AG09309 (cell line): Measurements from ENCODE around the gene HSPBAP1.
"Not testable (repeated sequence)": the region's sequence is repeated elsewhere in the genome, so short reads cannot be mapped to it uniquely, and the experiment has no call there.

Source experiments
- DNase-seq: peaks from one replicate; pipeline ENCODE4 v3.0.0-alpha.2; 2010; ENCODE audit warnings: low read depth
- H3K4me3 ChIP-seq: 2 replicates; pipeline ENCODE4 v1.5.1; 2011; ENCODE audit warnings: mild to moderate bottlenecking, low read depth, low read length, moderate library complexity; ENCODE audit not compliant: control insufficient read depth
- TF ChIP-seq, protein P1 (sequence below): IDR thresholded peaks from 2 replicates; pipeline ENCODE4 v1.5.1; 2011; ENCODE audit warnings: mild to moderate bottlenecking, low read depth, low read length, inconsistent platforms; ENCODE audit not compliant: insufficient read depth, control insufficient read depth; ENCODE audit errors: missing control alignments

HSPBAP1 gene

DNA sequence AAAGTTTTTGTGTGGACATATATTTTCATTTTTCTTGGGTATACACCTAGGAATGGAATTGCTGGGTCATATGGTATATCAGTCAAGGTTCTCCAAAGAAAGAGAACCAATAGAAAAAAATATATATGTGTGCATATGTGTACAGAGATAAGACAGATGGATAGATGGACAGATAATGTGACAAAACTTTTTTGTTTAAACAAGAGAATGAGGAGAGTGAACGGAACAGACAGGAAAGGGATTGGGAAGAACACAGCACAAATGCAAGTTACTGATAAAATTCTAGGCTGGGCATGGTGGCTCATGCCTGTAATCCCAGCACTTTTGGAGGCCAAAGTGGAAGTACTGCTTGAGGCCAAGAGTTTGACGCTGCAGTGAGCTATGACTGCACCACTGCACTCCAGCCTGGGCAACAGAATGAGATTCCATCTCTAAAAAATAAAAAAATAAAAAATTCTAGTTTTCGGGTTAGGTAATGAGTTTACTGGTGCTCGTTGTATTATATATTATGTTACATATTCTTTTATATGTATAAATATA, 50.0 kb downstream of the HSPBAP1 start:
- no peak for DNase-seq
- TF ChIP-seq, protein P1, sequence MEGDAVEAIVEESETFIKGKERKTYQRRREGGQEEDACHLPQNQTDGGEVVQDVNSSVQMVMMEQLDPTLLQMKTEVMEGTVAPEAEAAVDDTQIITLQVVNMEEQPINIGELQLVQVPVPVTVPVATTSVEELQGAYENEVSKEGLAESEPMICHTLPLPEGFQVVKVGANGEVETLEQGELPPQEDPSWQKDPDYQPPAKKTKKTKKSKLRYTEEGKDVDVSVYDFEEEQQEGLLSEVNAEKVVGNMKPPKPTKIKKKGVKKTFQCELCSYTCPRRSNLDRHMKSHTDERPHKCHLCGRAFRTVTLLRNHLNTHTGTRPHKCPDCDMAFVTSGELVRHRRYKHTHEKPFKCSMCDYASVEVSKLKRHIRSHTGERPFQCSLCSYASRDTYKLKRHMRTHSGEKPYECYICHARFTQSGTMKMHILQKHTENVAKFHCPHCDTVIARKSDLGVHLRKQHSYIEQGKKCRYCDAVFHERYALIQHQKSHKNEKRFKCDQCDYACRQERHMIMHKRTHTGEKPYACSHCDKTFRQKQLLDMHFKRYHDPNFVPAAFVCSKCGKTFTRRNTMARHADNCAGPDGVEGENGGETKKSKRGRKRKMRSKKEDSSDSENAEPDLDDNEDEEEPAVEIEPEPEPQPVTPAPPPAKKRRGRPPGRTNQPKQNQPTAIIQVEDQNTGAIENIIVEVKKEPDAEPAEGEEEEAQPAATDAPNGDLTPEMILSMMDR, result no peak
- H3K4me3 ChIP-seq, result no peak overlapping the region

DNA sequence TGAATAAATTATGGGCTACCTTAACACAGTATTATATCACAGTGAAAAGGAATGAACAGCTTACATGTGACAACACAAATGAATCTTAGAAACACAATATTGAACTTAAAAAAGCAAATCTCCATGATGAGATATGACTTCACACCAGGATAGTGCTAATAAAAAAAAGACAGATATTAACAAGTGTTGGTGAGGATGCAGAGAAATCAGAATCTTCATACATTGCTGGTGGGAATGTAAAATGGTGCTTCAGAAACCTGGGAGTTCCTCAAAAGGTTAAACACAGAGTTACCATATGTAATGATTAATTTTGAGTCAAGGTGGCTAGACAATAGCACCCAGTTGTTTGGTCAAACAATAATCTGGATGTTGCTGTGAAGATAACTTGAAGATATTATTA, 51.4 kb downstream of the HSPBAP1 start:
- no peak for DNase-seq
- TF ChIP-seq, protein P1, result no peak
- H3K4me3 ChIP-seq, result no peak overlapping the region

DNA sequence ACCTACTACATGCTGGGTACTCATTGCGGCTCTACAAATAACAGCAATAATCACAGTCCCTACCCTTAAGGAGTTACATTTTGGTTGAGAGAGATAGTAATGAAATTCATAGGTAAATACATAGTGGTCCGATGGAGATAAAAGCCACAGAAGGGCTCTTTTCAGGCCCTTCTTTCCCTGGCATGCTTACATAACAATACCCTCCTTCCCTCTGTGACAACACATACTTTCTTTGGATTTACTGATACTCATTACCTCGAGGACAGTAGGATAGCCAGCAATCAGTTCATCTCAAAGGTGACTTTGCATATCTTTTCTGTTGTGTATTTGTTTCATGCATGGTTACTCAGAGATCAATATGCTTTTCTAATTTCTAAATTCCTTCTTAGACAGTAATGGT, 54.5 kb downstream of the HSPBAP1 start:
- TF ChIP-seq, protein P1, result no peak
- no peak overlapping the region for H3K4me3 ChIP-seq
- no peak for DNase-seq

DNA sequence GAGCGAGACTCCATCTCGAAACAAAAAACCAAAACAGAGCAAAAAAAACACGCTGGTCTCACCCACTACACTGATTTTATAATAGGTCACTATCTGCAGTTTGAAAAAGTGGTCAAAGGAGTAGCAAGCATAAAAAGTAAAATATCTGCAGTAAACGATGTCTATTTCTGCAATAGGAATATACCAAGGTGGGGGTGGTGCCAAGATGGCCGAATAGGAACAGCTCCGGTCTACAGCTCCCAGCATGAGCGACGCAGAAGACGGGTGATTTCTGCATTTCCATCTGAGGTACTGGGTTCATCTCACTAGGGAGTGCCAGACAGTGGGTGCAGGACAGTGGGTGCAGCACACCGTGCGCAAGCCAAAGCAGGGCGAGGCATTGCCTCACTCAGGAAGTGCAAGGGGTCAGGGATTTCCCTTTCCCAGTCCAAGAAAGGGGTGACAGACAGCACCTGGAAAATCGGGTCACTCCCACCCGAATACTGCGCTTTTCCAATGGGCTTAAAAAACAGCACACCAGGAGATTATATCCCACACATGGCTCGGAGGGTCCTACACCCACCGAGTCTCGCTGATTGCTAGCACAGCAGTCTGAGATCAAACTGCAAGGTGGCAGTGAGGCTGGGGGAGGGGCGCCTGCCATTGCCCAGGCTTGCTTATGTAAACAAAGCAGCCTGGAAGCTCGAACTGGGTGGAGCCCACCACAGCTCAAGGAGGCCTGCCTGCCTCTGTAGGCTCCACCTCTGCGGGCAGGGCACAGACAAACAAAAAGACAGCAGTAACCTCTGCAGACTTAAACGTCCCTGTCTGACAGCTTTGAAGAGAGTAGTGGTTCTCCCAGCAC, 60.7 kb downstream of the HSPBAP1 start:
- H3K4me3 ChIP-seq, DNase-seq: not testable (repeated sequence)

DNA sequence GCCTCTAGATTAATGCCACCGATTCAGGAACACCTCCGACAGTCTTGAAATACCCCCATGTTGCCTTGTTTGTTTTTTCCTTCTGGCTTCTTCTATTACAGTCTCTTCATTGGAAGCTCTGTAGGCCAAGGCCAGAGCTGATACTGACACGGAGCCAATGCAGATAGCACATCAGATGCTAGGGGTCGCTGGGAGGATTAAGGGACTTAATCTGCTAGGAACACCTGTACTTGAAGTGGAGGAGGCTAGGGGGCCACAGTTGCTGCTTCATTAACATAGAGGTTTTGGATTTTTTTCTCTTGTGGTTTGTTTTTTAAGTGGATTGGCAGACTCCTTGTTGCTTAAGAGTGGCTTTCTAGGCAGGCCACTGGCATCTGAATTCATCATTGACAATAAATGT, 63.4 kb downstream of the HSPBAP1 start:
- DNase-seq, result no peak
- TF ChIP-seq, protein P1, result no peak
- H3K4me3 ChIP-seq, result no peak overlapping the region

DNA sequence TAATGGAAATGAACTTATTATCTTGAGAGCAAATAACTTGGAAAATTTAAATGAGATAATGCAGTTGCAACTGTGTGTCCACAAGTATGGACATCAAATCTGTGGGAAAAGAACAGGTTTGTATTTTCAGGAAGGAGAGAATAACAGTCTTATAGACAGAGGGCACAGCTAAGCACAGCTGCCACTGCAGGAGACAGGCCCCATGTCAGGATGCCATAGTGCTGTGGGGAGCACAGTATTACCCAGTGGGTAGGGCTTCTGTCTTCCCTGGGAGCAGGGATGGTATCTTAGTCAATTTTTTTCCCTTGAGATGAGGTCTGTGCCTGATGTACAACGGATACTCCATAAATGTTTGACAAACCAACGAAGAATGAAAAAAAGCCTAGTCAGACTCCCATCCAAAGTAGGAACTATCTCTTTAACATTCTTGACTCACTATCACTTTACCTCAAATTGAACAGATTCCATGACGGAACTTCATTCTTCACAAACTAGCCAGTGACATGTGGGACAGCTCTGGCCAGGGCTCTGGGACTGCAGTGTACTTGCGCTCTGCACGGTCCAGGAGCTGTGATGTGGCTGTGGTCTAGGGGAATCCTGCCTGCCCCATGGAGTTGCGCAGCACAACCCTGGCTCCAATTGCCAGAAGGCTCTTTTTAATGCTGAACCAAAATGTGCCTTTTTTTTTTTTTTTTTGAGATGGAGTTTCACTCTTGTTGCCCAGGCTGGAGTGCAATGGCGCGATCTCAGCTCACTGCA, 64.7 kb downstream of the HSPBAP1 start:
- no peak for DNase-seq
- no peak overlapping the region for H3K4me3 ChIP-seq
- TF ChIP-seq, protein P1, result no peak

DNA sequence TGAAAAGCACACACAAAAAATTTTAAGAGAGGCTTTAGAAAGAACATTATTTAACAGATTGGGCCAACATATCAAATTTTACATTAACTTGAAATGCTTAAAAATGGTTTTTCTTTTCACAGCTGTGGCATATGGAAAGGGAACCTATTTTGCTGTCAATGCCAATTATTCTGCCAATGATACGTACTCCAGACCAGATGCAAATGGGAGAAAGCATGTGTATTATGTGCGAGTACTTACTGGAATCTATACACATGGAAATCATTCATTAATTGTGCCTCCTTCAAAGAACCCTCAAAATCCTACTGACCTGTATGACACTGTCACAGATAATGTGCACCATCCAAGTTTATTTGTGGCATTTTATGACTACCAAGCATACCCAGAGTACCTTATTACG, 65.4 kb downstream of the HSPBAP1 start:
- TF ChIP-seq, protein P1, result no peak

More for the DNA sequence above, 65.4 kb downstream of the HSPBAP1 start:
- H3K4me3 ChIP-seq, result no peak overlapping the region
- DNase-seq, result no peak
